HG02678 (cell line): ENCODE data around the gene XPR1.
"Not testable (repeated sequence)": the region's sequence is repeated elsewhere in the genome, so short reads cannot be mapped to it uniquely, and the experiment has no call there.

ENCODE experiments used
- ATAC-seq: cut with Tn5 transposase; IDR thresholded peaks from one replicate; pipeline ENCODE4 v1.9.1; 2021; ENCODE audit warnings: mild to moderate bottlenecking, moderate library complexity; ENCODE audit not compliant: unreplicated experiment

Gene XPR1

GRCh38 chr1:180833180-180833579 lies 201.4 kb downstream of the XPR1 start:
- not testable (repeated sequence) for ATAC-seq

DNA sequence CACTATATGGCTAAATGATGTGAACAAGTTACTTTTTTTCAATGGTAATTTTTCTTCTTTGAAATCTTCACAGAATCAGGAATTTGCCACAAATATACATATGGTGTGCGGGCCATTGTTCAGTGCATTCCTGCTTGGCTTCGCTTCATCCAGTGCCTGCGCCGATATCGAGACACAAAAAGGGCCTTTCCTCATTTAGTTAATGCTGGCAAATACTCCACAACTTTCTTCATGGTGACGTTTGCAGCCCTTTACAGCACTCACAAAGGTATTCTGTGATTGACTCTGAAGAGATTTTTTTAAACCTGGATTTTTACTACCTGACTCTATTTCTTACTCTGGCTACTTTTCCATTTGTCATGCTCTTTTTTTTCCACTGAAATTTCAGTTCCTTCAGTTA lies 204.6 kb downstream of the XPR1 start:
- no peak for ATAC-seq

DNA sequence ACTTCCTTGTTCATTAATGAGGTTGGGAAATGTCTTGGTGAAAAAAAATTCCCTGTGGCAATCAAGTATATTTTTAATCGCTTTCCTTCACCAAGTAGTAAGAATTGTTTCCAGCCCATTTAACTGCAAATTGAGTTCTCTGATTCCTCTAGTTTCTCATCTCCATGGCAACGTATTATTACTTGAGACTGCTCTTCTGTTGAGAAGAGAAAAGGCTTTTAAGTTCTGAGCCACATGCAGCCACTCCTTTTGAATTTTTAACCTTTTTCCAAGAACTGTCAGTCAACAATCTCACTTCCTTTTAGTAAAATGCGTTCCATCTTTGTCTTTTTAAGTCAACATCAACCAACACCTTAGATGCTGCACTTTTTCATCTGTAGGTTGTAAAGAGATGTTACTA lies 205.2 kb downstream of the XPR1 start:
- ATAC-seq = no peak

DNA sequence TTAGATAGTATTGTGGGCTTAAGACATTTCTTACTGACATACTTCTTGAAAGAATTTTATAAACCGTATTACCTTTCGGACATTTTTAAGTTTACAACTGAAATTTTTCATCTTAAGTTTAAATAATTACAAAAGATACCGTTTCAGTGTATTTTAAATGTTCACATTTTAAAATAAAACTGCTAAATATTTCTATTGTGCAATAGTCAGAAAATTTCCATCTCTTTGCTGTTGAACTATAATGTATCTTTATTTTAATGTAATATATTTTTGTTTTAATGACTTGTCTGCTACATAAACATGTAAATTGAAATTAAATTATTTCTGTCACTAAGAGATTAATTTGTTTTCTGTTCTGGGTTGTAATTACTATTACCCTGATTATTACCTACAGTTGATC lies 206.7 kb downstream of the XPR1 start:
- ATAC-seq = no peak

DNA sequence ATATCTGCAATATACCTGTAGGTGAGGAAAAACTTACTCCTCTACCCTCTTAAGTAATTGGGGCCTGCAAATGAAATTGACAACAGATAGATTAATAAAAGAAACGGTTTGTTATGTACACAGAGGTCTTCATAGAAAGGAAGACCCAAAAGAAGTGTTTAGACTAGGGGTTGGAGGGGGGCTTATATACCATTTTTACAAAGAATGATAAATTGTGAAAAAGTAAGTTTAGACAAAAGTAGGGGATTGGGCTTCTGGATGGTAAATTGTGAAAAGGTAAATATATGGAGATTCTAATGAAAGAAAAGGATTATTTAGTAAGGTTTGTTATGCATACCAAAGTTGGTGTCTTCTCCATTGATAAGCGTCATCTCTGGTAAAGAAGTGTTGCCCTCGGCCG lies 207.7 kb downstream of the XPR1 start:
- no peak for ATAC-seq

DNA sequence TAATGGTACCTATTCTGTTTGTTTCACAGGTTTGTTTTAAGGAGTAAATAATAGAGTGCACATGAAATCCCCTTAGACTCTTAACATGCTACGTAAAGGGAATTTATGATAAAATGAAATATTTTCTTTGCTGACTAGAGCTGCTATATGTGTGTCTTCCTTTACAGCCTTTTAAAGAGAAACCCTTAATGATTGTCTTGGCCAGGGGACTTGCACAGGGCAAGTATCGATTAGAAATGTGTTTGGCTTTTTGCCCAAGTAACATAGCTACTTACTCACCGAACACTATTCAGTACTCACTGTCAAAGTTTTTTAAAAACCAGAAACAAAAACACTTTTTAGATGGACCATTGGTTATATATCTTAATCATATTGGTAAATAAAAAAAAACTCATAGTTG lies 209.6 kb downstream of the XPR1 start:
- ATAC-seq = no peak

- no peak for ATAC-seq
These were observed 210.2 kb downstream of the XPR1 start for GRCh38 chr1:180842052-180842451.

DNA sequence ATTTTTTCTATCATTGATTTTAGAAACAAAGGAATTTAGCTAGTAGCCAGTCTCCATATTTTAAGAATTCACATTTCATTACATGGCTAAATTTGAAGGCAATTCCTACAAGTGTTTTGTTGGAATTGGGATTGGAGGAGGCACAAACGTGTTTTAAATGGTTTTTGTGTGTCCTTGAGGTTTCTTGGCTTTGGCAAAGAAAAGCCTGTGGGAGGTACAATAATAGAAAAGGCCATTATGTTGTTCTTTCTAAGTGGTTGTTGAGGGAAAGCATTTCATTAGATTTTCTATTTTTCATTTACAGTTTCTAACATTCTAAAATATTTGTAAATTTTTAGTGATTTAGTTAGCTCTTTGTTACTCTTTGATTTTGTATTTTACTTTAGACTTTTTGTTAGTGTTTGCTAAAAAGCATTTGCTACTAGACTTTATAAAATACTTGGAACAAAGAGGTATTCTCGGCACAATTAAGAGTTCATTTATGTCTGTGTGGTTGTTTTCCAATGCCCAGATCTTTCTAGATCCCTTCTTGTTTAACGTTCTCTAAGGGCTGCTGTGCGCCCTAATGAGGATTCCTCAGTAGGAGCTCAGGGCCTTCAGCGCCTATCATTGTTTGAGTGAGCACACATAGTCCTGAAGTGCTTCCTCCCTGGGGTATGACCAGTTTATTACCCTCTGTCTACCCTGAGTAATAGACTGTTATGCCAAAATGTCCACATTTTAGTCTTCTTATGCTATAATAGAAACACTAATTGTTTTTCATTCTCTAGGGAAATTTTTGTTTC lies 210.9 kb downstream of the XPR1 start:
- no peak for ATAC-seq

DNA sequence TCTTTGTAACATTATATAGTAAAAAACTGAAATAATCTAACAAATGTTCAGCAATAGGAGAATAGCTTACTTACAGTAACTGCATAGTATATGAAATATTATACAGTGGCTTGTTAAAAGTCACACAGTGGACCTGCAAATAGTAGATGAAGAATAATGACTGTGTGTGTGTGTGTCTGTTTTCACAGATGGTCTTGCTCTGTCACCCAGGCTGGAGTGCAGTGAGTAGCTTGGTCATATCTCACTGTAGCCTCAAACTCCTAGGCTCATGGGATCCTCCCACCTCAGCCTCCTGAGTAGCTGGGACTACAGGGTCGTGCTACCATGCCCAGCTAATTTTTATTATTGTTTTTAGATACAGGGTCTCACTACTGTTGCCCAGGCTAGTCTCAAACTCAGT lies 213.5 kb downstream of the XPR1 start:
- no peak for ATAC-seq

GRCh38 chr1:180848191-180848590 lies 216.4 kb downstream of the XPR1 start:
- ATAC-seq = no peak

DNA sequence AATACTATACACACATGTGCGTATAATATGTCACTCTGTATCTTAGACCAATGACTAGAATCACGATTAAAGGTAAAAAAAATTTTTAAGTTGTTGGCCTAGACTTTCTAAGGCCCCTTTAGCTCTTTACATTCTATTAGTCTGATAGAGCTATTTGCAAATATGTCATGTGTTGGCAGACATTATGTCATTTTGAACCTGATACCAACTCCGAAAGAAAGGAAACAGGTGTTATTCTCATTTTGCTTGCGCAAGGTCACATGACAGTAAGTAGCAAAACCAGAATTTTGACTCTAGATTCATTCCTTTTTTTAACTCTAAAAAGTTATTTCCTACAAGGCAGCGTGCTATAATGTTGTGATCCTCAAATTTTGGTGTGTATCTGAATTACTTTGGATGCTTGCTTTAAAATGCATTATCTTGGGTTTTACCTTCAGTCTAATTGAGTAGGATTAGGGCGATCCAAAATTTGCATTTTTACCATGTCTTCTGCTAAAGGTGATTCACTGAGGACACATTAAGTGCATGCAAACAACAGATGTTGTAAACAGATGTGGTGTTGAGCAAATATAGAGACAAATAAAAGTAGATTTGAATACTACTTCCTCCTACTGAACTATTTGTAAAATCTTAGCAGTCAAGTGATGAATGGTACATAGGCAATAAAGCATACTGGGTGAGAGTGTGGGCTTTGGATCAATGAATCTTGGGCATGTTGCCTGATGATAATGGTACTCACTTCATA lies 217.4 kb downstream of the XPR1 start:
- ATAC-seq = peak; percentile 86

DNA sequence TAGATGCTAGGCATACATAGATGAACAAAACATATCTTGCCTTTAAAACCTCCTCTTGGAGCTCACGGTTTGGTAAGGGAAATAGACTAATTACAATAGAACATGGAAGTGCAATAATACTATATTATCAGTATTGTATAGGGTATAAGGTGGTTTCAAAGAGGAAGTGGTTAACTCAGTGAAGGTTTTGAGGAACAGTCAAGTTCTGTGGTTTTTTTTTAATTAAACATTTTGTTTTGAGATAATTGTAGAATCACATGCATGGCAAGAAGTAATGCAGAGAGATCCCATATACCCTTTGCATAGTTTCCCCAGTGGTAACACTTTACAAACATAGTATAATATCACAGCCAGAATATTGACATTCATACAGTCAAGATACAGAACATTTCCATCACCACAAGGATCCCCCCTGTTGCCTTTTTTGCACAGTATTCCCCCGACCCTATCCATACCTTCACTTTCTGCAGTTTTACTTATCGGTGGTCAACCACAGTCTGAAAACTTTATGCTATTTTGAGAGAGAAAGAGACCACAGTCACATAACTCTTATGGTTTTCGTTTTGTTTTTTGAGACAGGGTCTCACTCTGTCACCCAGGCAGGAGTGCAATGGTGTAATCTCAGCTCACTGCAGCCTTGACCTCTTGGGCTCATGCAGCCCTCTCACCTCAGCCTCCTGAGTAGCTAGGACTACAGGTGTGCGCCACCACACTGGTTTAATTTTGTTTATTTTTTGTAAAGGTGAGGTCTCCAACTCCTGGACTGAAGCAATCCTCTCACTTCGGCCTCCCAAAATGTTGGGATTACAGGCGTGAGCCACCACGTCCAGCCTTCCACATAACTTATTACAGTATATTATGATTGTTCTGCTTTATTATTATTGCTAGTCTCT lies 220.4 kb downstream of the XPR1 start:
- no peak for ATAC-seq

- no peak for ATAC-seq
These were observed 222.2 kb downstream of the XPR1 start for GRCh38 chr1:180854001-180854400.

DNA sequence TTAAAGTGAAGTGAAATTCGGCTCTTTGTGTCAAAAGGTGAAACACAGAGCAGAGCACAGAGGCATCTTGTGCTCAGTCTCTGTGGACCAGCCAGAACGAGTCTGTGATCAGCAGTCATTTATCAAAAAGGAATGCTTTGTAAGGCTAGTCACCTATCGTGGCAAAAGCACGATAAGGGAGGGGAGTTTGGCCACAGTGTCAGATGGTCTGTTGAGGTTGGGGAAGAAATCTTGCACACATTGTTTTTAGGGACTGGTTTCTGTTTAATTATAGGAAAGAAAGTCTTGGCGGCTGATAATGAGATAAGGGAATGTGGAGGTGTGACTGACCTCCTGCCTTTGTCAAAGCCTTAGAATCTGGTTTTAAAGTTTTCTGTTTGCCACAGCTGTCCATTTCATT lies 222.6 kb downstream of the XPR1 start:
- no peak for ATAC-seq

DNA sequence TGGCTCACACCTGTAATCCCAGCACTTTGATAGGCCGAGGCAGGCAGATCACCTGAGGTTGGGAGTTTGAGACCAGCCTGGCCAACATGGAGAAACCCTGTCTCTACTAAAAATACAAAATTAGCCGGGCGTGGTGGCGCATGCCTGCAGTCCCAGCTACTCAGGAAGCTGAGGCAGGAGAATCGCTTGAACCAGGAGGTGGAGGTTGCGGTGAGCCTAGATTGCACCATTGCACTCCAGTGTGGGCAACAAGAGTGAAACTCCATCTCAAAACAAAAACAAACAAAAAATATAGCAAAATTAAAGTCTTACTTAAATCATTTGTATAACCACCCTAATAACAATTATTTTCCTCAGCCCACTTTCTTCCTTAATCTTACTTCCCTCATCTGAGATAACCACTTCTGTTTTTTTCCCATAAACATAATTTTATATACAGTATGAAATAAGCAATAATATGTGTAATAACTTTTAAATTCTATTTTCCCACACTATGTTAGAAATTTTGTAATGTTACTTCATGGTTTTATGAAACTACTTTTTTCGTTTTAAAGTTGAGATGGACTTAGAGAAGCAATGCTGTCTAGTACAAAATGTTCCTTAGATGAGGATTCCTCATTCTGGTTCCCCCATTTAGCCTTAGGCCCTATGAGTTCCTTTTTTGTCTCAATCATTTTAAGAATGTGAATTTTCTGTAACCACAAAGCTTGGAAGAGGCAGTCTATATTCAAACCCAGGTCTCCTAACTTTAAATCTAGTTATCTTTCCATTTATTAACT lies 226.3 kb downstream of the XPR1 start:
- not testable (repeated sequence) for ATAC-seq

GRCh38 chr1:180859306-180859705 lies 227.5 kb downstream of the XPR1 start:
- no peak for ATAC-seq

DNA sequence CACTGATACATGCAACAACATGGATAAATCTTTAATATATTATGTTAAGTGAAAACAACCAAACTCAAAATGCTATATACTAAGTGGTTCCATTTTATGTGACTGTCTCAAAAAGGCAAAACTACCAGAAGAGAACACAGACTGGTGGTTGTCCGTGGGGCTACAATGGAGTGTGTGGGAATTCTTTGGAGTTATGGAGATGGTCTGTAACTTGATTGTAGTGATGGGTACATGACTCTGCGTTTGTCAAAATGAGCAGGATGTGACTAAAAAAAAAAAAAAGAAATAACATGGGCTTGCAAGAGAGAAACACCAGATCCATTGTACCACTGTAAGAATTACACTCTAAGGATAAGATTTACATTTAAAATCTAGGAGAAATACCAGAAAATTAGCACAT lies 228.7 kb downstream of the XPR1 start:
- ATAC-seq = no peak

GRCh38 chr1:180862305-180862704 lies 230.5 kb downstream of the XPR1 start:
- ATAC-seq = no peak

- no peak for ATAC-seq
These were observed 231.4 kb downstream of the XPR1 start for GRCh38 chr1:180863158-180863775.

DNA sequence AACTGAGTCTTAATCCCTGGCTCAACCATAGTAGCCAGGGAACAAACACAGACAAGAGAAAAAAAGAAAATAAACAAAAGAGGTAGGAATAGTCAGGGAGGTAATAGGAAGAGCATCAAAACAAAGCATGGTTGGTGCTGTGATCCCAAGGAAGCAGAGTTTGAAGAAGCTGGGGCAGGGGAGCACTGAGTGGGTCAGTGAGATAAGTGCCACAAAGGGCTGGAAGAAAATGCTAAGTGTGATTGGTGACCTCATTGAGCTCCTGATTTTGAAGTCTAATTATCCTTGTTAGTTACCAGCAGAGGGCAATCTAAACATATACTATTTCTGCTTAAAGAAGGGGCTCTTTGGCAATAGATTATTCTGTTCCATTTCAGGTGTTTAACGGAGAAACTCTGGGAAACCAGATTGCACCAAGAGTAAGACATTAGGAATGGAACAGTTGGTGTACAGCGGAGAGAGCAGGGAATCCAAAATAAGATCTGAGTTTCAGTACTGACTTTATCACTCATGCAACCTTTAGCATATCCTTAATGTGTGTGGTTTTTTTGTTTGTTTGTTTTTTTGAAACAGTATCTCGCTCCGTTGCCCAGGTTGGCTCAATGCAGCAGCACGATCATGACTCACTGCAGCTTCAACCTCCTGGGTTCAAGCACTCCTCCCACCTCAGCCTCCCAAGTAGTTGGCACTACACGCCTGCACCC lies 250.1 kb downstream of the XPR1 start:
- ATAC-seq = no peak
